ENCODE measurements around the gene ARHGEF19. TPM values are rescaled to one million over a fixed set of nuclear protein-coding genes. Genes with fewer than 3 reads are reported as not detected.
A peak's percentile ranks its signal among the peaks of the same experiment; 100 is the strongest.

The ARHGEF19 gene
- total and polyA plus RNA-seq, 11 donors = 0.97 to 3.8 (median 2.3) TPM

DNA sequence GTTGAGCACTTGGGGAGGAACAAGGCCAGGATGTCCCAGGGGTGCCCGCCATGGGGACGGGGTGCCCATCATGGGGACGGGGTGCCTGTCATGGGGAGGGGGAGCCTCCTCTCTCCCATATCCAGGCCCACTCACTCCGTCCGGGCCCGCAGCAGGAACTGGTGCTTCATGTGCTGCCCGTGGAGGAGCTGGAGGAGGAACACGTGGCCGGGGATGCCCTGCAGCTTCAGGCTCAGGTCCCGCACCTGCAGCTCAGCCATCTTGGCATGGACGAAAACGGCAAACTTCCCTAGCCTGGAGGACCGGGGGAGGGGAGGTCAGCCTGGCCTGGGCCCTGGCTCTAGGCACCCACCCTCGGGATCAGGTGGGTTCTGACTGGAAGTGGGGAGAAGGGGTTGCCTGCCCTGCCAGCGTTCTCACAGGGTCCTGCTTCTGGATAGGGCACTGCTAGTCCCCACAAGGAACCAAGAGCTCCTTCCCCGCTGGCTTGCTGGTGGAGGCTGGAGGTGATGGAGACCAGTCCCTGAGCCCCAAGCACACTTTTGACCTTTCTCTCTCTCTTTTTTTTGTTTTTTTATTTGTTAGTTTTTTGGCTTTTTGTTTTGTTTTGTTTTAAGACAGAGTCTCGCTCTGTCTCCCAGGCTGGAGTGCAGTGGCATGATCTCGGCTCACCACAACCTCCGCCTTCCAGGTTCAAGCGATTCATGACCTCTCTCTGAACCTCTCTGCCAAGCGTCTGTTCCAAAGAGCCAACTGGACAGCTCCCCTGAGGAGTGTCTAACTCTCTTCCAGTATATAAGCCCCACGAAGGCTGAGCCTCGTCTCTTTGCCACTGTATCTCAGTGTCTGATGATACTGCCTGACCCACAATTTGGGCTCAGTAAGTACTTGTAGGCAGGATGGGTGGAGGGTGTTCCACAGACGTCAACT, 9.9 kb downstream of the ARHGEF19 start:
- no peak overlapping the region for H3K27ac ChIP-seq
- H3K9me3 ChIP-seq = no peaks in the 10 kb centered on the region
- peaks cover 0 to 18% (median 12%) of the 10 kb centered on the region in 12 donors for H3K4me1 ChIP-seq
- H3K4me3 ChIP-seq = no peak overlapping the region
- H3K36me3 ChIP-seq = peaks cover 0 to 7% (median 0%) of the 10 kb centered on the region in 9 donors
- WGBS, 4 donors = 81 to 89% (median 86%) methylated on average over 18 to 24 of the region's 24 CpGs
- intact Hi-C loops (cut with DNase I) = loop anchor here in 3 of 10 donors (5.0 to 10.0 kb wide), 3 partner anchors 40 to 162 kb away; partner anchors contain the start of gene SZRD1 (in 1 of the 3)
- no peaks in the 10 kb centered on the region for H3K27me3 ChIP-seq
- ATAC-seq = no peak
- TF ChIP-seq, protein P1, sequence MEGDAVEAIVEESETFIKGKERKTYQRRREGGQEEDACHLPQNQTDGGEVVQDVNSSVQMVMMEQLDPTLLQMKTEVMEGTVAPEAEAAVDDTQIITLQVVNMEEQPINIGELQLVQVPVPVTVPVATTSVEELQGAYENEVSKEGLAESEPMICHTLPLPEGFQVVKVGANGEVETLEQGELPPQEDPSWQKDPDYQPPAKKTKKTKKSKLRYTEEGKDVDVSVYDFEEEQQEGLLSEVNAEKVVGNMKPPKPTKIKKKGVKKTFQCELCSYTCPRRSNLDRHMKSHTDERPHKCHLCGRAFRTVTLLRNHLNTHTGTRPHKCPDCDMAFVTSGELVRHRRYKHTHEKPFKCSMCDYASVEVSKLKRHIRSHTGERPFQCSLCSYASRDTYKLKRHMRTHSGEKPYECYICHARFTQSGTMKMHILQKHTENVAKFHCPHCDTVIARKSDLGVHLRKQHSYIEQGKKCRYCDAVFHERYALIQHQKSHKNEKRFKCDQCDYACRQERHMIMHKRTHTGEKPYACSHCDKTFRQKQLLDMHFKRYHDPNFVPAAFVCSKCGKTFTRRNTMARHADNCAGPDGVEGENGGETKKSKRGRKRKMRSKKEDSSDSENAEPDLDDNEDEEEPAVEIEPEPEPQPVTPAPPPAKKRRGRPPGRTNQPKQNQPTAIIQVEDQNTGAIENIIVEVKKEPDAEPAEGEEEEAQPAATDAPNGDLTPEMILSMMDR (IDR thresholded peaks at IDR 0.05) = no peak
- no peak for TF ChIP-seq POLR2A (IDR thresholded peaks at IDR 0.05)
- DNase-seq = peak in 1 of 5 donors; percentile 1

DNA sequence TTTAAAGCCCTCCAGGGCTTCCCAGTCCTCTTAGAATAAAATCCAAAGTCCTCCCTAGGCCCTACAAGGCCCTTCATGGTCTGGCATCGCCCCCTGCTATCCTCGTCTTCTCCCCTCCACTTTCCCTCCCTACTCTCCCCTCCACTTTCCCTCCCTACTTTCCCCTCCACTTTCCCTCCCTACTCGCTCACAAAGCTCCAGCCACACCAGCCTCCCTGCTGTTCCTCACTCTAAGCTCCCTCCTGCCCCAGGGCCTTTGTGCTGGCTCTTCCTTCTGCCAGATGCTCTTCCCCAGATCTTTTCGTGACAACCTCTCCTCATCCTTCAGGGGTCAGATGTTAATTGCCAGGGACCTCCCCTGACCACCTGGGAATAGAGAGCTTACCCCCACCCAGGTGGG, 12.8 kb downstream of the ARHGEF19 start:
- Histone ChIP-seq H3K9me3 (no peaks in the 10 kb centered on the region), H3K36me3 (peaks cover 0 to 7% (median 0%) of the 10 kb centered on the region in 9 donors), H3K4me3 (no peak overlapping the region), H3K27me3 (no peaks in the 10 kb centered on the region), H3K27ac (no peak overlapping the region), H3K4me1 (no peaks in the 10 kb centered on the region)
- ATAC-seq = no peak
- intact Hi-C loops (cut with DNase I) = loop anchor here in 3 of 10 donors (5.0 to 10.0 kb wide), 3 partner anchors 43 to 165 kb away; partner anchors contain the start of gene SZRD1 (in 1 of the 3)
- 92 to 96% (median 93%) methylated on average over 4 of the region's 4 CpGs for WGBS, 4 donors
- DNase-seq = peak in 1 of 5 donors; percentile 7
- TF ChIP-seq, protein P1 (IDR thresholded peaks at IDR 0.05) = no peak
- TF ChIP-seq POLR2A (IDR thresholded peaks at IDR 0.05) = no peak

DNA sequence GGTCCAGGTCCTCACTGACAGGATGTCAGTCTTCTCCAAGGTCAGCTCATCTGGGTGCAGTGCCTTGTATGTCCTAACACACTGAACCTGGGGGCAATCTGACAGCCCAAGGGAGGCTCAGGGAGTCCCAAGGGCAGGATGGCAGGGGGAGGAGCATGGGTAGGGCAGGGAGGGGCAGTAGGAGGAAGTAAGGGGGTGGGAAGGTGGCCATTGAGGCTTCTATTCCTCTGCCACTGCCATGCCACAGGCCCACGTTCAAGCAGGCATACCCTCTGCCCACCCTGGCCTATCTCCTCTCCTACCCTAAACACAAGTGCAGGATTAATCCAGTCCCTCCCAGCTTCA, 13.3 kb downstream of the ARHGEF19 start:
- Histone ChIP-seq H3K27me3 (no peaks in the 10 kb centered on the region), H3K4me3 (no peak overlapping the region), H3K4me1 (no peaks in the 10 kb centered on the region), H3K9me3 (no peaks in the 10 kb centered on the region), H3K36me3 (peaks cover 0 to 7% (median 0%) of the 10 kb centered on the region in 9 donors), H3K27ac (no peak overlapping the region)
- intact Hi-C loops (cut with DNase I) = no loop called here
- no peak for ATAC-seq
- TF ChIP-seq, protein P1 (IDR thresholded peaks at IDR 0.05) = no peak
- TF ChIP-seq POLR2A (IDR thresholded peaks at IDR 0.05) = no peak
- peak in 1 of 5 donors; percentile 12 for DNase-seq
- 69 to 92% (median 79%) methylated on average over 1 of the region's 1 CpG for WGBS, 4 donors

DNA sequence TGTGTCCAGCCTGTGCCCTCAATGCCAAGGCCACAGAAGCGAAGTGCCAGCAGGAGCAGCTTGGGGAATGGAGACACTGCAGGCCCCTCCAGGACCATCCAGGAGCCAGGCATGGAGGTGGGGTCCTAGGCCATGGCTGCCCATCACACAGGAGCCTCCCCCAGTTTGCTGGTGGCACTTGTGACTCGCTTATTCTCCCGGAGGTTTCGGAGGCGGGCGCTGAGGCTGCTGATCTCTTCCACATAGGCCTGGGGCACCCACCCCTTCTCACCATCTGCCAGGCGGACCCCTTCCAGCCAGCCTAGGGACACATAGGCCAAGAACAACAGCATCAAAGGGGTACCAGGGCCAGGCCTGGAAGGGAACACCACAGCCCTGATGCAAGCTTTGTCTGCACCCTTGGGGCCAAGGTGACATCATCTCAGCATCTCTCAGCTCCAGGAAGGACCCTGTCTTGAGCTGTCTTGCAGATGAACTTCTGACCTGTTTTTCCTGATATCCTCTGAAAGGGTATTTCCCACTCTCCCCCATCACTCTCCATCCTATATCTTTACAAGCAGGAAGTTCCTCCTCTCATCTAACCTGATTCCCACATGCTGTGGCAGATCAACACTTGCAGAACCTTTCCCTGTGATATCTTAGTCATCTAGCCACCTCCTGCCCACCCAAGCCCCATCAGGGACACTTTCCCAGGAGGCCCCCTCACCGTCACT, 13.9 kb downstream of the ARHGEF19 start:
- Histone ChIP-seq H3K27ac (no peak overlapping the region), H3K4me3 (no peak overlapping the region), H3K4me1 (no peaks in the 10 kb centered on the region), H3K9me3 (no peaks in the 10 kb centered on the region), H3K27me3 (no peaks in the 10 kb centered on the region), H3K36me3 (peaks cover 0 to 7% (median 0%) of the 10 kb centered on the region in 9 donors)
- intact Hi-C loops (cut with DNase I) = no loop called here
- DNase-seq (no peak), ATAC-seq (no peak)
- WGBS, 4 donors = 88 to 95% (median 90%) methylated on average over 7 to 8 of the region's 8 CpGs
- no peak for TF ChIP-seq POLR2A (IDR thresholded peaks at IDR 0.05)
- TF ChIP-seq, protein P1 (IDR thresholded peaks at IDR 0.05) = no peak

All from heart left ventricle (tissue), 16 donors.